Stimulated activated naive CD4-positive, alpha-beta T cell treated with Interleukin-2 at 50 U/mL for 16 hours (primary cell): ENCODE measurements around the gene FAM131C.

ENCODE experiments used
- DNase-seq: peaks from one replicate; lab custom pipeline; 2025; lab: John Stamatoyannopoulos, UW

The FAM131C gene

DNA sequence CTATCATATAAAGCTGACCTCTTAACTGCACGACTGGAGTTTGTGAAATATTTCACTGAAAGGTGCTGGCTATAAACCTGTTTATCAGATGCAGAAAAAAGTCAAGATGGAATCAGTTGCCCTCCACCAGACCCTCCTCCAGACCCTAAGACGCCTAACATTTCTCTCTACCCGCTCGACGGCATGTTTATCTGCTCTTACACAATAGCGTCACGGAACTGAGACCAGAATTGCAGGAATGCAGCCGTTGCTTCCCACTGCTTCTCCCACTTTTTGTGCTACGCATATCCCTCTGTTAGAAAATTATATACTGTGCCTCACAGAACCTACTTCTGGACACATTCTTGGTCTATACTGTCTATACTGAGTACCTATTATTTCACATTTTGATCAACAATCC is 28.2 kb upstream of the FAM131C start:
- DNase-seq: no peak

DNA sequence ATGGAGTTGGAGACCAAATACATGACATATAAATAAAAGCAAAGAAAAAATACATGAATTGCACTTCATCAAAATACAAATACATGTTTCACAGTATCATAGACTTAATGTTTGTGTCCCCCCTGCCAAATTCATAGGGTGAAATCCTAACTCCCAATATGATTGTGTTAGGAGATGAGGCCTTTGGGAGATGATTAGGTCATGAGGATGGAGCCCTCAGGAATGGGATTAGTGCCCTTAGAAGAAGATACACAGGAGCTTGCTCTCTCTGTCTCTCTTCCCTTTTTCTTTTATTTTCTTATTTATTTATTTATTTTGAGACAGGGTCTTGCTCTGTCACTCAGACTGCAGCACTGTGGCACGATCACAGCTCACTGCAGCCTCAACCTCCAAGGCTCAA is 26.0 kb upstream of the FAM131C start:
- DNase-seq: no peak

DNA sequence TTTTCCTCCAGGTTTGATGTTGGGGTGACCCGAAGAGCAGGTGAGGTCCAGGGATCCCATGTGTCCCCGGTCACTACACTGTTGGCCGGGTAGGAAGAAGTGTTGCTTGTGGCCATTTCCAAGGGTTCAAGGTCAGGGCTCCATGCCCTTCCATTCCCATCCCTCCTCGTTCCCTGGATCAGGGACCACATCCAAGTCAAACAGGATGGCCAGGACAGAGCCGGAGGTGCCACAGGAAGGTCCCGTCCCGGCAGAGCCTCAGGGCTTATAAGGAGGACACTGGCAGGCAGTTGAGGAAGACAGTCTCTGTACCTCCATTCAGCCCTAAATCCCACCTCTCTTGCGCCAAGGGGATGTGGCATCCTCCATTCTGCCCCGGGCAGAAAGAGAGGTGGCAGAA is 22.0 kb upstream of the FAM131C start:
- no peak for DNase-seq

DNA sequence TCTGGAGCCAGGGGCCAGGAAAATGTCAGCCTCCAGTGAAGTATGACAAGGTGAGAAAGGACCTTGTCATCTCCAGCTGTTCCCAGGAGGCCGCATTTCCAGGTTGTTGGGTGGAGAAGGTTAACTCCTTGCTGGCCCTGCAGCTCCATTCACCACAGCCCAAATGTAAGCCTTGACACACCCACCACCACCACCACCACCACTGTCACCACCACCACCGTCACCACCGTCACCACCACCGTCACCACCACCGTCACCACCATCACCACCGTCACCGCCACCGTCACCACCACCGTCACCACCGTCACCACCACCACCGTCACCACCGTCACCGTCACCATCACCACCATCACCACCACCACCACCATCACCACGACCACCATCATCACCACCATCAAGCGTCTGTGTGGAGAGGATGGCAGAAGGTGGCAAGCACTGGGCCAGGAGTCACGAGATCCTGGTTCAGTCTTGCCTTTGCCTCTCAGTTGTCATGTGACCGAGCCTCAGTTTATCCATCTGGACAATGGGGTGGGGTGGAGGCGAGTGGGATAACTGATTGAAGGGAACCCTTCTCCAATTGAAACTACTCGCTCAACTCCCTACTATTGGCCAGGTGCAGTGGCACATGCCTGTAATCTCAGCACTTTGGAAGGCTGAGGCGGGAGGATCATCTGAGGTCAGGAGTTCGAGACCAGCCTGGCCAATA is 21.2 kb upstream of the FAM131C start:
- DNase-seq: no peak

DNA sequence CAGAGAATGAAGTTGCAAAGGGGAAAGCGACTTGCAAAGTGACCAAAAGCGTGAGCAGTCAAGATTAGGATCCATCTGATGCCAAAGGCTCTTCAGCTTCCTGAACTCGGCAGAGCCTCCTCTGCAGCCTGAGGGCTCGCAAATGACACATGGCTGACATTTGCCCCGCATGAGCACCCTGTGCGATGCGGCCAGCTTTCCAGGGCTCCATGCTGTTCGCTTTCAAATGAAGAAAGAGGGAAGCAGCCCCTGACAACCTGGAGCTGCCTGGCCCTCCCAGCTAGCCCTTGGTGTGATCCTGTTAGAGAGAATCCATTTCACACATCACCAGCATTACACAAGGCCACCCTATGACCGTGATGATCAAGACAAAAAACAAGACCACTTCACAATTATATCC is 20.2 kb upstream of the FAM131C start:
- DNase-seq: no peak

DNA sequence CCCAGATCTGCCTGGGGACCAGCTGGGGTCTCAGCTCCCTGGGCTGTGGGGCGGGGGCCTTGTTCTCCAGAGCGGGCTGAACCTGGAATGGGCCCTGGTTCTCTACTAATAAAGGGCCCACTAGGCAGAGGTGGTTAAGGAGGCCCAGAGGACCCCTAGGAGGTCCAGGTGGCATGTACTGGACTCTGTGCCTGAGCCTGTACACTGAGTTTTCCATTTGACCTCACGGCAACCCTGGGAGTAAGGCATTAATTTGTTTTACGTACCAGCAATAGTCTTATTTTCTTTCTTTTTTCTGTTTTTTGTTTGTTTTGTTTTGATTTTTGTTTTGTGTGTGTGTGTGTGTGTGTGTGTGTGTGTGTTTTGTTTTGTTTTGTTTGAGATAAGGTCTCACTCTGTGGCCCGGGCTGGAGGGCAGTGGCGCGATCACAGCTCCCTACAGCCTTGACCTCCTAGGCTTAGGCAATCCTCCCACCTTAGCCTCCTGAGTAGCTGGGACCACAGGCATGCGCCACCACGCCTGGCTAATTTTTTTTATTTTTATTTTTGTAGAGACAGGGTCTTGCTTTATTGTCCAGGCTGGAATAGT is 19.6 kb upstream of the FAM131C start:
- no peak for DNase-seq

DNA sequence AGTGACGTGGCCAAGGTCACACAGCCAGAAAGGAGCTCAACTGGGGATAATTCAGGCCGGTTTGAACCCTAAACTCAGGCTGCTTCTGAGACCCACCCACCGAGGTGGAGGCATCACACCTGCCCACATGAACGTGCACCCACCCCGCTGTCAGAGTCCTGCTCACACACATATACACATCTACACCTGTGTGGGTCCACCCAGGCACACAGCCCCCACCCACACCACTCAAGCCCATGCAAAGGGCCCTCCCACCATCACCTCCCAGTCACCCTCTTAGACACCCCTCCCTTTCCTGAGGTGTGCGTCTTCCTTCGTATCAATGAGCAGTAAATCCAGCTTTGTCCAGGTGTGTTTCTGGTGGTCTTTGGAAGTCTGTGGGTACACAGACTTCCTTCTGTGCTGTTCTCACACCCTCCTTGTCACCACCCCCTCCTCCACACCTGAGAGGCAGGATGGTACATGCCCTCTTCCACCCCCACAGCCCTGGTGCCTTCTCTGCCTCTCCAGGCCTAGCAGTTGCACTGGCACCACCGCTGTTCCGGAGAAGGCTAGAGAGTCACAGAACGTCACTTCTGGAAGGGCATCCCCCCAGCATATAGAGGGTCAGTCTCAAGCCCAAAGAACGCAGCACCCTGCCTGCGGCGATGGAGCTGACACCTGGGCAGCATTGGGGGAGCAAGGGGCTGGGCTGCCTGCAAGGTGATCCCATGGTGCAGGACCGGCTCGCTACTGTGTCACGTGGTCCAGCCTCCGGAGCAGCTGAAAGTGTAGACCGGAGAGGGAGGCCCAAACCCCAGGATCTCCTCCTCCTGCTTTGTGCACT is 18.9 kb upstream of the FAM131C start:
- DNase-seq: no peak

DNA sequence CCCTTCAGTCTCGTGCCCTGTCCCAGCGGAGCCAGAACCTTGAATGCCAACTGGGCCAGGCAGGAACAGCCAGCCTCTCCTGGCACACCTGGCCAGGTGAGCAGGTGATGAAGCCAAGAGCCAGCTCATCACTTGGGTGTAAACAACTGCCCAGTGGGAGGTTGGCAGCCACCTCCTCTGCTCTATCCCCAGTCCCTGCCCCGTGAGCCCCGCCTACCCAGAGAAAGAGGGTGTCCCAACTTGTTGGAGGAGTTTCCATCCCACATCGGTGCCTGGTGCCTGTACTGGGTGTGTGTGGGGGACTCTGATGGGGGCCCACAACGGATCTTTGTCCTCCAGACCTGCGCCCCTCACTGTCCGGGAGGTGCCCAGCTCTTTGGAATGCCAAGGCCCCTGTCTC is 17.8 kb upstream of the FAM131C start:
- no peak for DNase-seq

DNA sequence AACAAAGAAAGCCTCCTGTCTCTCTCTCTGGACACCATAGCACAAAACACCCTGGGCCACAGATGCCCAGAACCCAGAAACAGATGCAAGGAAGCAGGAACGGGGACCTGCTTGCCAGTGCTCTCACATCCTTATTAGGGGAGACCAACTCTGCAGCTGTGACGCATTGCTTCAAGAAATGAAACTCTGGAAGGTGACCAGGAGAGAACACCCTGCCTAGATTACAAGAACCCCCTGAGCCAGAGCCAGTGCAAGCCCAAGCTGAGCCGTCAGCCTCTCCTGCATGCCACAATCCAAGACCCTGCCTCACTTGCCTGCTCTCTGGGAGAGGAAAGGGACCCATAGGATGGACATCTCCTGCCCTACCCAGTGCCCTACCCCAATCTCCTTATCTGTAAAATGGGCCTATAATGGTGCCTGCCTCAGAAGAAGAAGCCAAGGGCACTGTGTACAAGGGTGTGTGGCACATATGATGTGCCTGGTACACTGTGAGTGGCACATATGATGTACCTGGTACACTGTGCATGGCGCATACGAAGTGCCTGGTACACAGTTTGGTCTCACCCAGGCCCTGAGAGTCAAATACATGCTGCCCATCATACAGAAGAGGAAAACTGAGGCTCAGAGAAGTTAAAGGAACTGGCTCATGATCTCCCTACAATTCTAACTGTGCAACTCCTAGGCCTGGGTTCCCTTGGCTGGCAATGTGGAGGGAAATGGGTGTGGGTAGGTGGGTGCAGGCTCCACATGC is 16.8 kb upstream of the FAM131C start:
- no peak for DNase-seq

DNA sequence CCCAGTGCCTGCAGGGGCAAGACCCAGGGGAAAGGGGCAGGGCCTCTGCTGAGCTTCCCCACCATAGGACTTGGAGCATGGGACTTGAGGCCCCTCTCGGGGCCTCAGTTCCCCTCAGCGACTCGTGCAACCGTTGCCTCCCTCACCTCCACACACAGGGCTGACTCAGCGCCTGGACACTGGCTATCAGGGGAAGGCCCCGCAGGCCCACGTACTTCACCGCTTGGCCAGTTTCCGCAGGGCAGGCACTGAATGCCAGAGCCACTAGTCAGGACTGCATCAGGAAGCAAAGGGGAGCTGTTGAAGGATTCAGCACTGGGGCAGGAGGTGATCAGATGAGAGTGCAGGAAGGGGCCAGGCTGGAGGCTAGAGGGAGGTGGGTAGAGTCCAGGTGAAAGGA is 15.5 kb upstream of the FAM131C start:
- no peak for DNase-seq

DNA sequence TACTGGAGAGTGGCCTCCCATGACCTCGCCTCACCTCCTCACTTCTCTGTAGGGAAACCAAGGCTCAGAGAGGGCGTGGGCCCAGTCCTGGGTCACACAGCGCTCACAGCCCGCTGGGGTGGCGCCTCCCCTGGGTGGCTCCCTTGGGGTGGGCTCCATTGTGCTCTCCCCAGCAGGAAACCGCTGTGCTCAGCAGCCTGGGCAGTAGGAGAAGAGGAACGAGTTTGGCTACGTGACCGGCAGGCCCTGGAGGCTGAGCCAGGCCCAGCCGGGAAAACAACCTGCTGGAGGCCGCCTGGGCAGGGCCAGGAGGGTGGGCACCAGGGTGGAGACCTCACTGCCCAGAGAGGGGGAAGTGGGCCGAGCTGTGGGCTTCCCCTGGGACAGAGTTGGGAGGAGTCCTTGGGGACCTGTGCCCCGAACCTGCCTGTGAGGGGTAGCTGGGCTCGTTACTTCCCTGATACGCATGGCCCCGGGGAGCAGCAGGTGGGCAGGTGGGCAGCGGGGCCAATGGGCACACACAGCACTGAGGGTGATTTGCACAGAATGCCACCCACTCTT is 15.0 kb upstream of the FAM131C start:
- no peak for DNase-seq

DNA sequence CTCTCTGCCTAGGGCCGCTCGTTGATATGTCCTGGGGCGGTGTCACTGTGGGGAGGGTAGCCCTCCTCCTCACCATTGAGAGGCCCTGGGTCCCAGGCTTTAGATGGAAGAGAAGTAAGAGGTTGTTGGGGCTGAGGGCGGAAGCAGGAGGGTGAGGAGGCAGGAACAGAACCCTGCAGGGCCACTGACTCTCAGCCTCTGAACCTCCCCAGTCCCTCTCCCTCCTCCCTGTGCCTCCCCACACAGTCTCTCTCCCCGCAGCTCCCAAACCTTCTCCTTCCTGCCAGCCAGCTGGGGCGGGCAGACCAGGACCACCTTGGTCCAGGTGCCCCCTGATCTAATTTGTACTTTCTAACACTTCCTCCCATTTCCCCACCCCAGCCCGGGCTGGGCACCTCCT is 14.3 kb upstream of the FAM131C start:
- DNase-seq: no peak

DNA sequence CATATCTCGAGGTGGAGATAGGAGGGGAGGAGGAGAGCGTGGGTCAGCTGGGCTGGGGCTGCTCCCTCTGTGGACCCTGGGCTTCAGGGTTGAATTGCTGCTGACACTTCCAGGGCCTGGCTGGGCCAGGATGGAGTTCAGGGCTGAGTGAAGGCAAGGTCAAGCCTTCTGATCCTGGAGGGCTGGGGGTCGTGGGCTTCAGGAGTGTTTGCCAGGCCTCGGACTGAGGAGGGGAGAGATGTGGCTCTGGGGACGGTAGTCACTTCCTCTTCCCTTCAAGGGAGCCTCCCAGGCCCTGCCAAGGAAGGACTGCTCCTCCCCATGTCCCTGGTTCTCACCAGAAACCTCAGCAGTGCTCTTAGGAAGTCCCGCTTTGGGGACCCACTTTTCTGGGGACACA is 12.1 kb upstream of the FAM131C start:
- DNase-seq: no peak

DNA sequence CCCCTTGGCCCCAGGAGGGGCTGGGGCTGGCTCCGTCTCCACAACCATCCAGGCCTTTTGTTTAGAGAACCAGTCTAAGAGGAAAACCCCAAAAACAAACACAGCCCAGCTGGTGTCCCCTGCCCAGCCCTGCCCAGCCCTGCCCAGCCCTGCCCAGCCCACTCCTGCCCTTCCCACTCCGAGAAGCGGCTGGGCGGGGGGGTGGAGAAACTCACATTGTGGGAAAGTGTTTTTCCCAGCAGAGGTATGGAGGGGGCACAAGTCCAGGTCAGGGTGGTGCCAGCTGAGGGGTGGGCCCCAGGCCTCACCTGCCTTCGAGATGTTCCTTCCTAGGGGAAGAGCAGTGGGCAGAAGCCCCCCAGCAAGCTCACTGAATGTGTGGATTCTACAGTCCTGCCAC is 10.0 kb upstream of the FAM131C start:
- DNase-seq: no peak

DNA sequence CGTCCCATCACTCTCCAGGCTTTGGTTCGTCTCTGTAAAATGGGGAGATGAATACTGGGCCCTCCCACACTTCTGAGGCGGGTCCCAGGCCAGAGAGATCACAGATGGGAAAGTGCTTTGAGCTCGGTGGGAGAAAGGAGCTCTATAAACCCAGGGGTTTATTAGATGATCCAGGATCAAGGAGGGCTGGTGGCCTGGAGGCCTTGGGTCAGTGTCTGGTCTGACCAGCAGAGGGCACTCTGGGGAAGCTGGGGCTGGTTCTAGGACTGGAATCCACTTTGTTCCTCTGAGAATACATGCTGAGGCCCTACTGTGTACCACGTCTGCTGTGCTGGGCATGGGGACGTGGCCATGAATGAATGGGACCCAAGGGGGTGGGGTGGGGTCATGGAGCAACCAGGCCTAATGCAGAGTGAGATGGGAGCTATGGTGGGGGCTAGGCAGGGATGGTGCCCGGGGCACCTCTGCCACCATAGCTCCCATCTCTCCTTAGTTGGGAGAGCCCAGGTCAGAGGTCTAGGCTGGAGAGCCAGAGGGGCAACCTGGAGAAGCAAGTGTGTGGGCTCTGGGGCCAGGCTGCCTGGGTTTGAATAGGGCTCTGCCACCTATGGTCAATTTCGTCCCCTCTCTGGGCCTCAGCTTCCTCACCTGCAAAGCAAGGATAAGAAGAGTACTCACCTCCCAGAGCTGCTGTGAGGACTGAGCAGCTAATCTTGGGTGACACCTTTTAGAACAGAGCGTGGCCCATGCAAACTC is 9.0 kb upstream of the FAM131C start:
- peak; percentile 49 for DNase-seq

DNA sequence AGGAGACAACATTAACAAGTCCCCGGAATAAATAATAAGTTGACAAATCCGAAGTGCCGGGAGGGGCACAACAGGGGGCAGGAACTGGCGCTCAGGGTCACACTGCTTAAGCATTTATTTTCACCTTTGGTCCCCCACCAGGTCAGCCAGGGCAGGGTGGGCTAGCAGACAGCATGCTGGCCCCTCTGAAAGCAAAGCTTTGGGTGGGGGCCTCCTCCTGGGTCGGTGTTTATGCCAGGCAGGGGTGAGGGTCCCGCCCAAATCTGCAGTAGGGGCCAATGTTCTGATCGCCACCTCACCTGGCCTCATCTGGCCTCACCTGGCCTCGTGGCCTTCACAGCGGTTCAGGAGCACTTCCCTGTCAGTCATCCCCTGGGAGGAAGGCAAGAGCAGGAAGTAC is 8.2 kb upstream of the FAM131C start:
- no peak for DNase-seq

DNA sequence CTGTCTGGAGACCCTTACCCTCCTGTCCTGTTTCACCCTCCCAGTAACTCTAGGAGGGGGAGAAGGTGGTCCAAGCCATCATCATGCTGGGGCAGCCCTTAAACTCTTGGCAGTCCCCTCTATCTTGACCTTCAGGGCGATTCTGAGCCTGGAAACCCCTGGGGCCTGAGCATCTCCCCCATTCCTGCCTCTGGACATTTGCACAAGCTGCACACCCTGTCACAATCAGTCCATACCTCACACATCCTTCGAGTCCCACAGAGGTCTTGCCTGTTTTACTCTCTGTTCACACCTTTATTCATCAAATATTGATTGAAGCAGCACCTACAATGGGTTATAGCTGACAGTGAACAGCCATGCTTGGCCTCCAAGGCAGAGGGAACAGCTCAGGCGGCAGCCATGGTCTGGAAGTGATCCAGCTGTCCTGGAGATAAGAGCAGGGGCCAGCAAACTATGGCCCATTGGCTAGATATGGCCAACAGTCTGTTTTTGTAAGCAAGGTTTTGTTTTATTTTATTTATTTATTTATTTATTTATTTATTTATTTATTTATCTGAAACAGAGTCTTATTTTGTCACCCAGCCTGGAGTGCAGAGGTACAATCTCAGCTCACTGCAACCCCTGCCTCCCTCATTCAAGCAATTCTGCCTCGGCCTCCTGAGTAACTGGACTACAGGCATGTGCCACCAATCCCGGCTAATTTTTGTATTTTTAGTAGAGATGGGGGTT is 7.1 kb upstream of the FAM131C start:
- no peak for DNase-seq

DNA sequence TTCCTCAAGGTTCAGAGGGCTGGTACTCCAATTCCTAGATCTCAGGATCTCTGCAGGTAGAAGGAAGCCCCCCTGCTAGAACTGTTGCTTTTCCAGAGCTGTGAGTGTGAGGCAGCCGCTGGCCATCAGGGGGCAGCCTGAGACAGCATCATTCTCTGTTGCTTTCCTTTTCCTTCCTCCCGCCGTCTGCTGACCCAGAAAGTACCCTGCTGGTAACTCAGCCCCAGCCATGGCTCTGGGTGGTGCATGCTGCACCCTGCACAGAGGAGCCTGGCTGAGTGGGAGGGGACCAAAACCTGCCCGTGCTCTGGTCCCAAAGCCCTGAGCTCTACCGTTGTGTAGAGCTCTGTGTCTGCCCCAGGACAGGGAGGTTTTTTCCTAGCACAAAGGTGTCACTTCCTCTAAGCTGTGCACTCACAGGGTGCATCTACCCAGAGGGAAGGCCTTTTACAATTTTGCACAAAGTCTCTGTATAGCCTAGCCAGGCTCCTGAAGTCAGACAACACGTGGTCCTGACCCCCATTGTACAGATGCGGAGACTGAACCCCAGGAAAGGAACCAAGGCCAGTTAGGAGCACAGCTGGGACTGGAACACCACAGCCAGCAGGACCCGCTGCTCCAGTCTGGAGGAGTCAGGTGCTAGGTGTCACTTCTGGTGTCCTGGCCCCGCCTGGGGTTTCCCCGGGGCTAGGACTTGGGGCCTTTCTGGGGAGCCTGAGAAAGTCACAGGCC is 5.6 kb upstream of the FAM131C start:
- peak; percentile 65 for DNase-seq

DNA sequence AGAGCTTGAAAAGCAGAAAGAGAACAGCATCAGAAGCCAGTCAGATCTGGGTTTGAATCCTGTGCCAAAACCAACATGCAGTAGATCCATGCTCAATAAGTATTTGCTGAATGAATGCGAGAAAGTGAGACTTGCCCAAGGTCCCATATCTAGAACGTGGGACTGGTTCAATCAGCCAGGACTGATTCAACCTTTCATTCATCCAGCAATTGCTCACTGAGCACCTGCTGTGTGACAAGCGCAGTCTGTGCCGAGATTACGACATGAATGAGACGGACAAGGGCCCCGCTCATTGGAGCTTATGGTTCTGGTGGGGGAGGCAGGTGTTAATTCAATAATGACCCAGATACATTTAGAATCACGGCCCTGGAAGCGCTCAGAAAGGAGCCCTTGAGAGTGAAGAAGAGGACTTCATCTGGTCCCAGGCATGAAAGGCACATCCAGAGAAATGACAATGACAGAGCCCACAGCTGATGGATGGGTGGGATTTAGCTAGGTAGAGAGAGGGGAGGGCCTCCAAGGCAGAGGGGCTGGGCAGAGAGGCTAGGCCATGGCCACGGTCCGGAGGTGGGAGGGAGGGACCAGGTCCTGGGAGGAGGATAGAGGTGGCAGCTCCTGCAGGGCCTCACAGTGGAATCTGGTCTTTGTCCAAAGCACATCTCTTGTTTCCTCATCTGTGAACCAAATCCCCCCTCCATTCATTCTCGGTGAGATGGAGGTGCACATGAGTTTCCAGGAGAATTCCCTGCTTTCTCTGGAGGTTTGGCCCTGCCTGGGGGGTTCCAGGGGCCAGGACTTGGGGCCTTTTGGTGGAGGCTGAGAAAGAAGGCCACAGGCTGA is 4.2 kb upstream of the FAM131C start:
- no peak for DNase-seq
